Kidney epithelial cell (primary cell): ENCODE data around the gene FCSK. TPM values are rescaled to one million over a fixed set of nuclear protein-coding genes. Genes with fewer than 3 reads are reported as not detected.

Source experiments
- DNase-seq: peaks from one replicate; pipeline ENCODE4 v3.0.0-alpha.2; 2010; ENCODE audit warnings: low read depth
- H3K27me3 ChIP-seq: 2 replicates; pipeline ENCODE4 v1.6.0; 2011; ENCODE audit warnings: low read length; ENCODE audit not compliant: control insufficient read depth, insufficient read depth
- H3K36me3 ChIP-seq: 2 replicates; pipeline ENCODE4 v1.5.1; 2011; ENCODE audit warnings: low read length; ENCODE audit not compliant: control insufficient read depth, insufficient read depth
- H3K4me3 ChIP-seq: 2 replicates; pipeline ENCODE4 v1.5.1; 2011; ENCODE audit warnings: low read depth, mild to moderate bottlenecking, control low read depth, low read length
- total RNA-seq: library from RNA; depleted of rRNA; stranded (reverse); fragments of >200 nt; gene quantifications from 2 replicates; pipeline ENCODE4 v1.2.3, GENCODE V29; 2015
- TF ChIP-seq, protein P1 (sequence below): IDR thresholded peaks from 2 replicates; pipeline ENCODE4 v1.5.1; 2011; ENCODE audit warnings: mild to moderate bottlenecking, moderate library complexity, low read length, control low read depth, inconsistent platforms; ENCODE audit not compliant: insufficient read depth, poor library complexity, severe bottlenecking

Gene FCSK
- total RNA-seq, 1 donor from 2014 or later, result 19.9 TPM

DNA sequence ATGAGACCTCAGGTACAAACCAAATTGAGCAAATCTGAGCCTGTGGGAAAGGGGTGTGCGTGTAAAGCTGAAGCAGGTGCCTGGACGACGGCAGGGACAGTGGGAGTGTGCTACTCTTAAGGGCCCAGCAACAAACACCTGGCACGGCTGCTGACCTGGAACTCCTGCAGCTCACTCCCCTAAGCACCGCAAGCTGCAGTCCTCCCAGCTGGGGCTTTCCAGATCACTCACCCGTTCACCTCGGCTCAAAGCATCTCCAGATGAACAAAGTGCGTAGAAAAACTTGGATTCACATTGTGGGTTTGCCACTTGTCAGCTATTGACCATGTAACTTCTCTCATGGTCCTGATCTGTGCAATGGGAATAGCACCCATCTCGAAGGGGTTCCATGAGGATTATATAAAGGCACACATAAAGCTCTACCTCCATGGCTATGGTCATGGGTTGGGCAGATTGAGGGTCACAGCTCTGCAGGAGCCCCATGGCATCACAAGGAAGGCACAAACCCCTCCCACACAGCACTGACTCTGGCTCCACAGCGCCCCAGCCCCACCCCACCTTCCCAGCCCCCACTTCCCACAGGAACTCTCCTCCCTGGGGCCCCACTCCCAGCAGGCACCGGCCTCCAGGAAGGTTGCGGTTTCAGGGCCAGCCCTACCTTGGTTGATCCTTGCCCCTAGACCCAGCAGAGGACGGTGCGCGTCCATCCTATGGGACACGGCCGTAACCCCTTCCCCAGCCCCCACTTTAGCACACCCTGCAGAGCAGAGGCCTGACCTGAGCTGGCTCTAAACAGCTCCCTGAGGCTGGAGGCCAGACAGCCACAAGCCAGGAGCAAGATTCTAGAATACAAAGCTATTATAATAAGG lies 37.4 kb upstream of the FCSK start:
- H3K27me3 ChIP-seq, result no peaks in the 10 kb centered on the region
- H3K36me3 ChIP-seq, result peaks cover 2% of the 10 kb centered on the region
- TF ChIP-seq, protein P1, sequence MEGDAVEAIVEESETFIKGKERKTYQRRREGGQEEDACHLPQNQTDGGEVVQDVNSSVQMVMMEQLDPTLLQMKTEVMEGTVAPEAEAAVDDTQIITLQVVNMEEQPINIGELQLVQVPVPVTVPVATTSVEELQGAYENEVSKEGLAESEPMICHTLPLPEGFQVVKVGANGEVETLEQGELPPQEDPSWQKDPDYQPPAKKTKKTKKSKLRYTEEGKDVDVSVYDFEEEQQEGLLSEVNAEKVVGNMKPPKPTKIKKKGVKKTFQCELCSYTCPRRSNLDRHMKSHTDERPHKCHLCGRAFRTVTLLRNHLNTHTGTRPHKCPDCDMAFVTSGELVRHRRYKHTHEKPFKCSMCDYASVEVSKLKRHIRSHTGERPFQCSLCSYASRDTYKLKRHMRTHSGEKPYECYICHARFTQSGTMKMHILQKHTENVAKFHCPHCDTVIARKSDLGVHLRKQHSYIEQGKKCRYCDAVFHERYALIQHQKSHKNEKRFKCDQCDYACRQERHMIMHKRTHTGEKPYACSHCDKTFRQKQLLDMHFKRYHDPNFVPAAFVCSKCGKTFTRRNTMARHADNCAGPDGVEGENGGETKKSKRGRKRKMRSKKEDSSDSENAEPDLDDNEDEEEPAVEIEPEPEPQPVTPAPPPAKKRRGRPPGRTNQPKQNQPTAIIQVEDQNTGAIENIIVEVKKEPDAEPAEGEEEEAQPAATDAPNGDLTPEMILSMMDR, result no peak
- no peak for DNase-seq
- H3K4me3 ChIP-seq, result no peak overlapping the region

DNA sequence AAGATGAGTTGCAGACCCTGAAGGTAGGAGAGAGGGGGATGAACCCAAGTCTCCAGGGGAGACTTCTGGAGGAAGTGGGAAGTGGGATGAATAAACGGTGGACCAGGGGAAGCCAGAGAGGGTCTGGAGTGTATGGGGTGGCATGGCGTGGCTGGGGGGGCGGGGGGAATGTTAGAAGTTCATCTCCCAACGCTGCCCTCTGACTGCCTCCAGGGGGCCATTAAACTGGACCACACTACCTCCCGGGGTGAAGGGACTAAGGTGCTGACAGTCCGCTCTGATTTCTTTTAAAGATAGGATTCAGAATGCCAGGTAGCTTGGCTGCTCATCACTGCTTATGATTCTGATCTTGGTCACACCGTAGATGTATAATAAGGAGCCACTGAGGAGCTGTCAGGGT lies 36.7 kb upstream of the FCSK start:
- Histone ChIP-seq H3K36me3 (peaks cover 2% of the 10 kb centered on the region), H3K4me3 (no peak overlapping the region), H3K27me3 (no peaks in the 10 kb centered on the region)
- TF ChIP-seq, protein P1, result no peak
- no peak for DNase-seq

DNA sequence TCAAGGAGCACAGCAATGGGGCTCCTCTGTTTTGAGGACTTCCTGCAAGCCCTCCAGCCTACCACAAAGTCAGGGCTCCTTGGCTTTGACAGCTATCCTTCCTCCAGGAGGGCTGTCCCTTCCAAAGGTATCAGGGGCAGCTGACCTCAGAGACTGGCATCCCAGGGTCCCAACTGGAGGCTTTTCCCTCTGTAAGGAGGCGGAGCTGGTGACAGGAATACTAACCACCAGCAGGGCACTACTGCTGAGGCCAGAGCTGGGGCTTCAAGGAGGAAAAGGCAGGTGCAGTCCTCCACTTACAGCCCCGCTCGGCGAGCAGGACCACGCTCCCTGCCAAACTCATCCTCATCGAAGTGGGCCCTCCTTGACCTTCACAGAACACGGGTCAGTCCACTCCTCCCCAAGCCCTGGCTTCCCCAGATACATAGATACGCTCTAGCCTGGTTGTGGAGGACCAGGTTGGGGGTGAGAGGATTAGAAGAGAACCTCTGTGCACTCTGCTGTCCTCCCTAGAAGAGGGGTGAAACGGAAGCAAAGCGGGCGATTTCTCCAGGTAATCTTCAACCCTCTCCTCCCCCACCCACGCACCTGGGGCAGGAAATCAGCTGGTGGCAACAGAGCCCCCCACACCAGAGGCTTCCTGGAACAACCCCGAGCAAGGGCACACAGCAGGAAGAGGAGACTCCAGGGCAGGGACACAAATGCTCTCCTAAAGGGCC lies 36.0 kb upstream of the FCSK start:
- H3K36me3 ChIP-seq, result peaks cover 2% of the 10 kb centered on the region
- TF ChIP-seq, protein P1, result no peak
- DNase-seq, result no peak
- no peaks in the 10 kb centered on the region for H3K27me3 ChIP-seq
- H3K4me3 ChIP-seq, result no peak overlapping the region

DNA sequence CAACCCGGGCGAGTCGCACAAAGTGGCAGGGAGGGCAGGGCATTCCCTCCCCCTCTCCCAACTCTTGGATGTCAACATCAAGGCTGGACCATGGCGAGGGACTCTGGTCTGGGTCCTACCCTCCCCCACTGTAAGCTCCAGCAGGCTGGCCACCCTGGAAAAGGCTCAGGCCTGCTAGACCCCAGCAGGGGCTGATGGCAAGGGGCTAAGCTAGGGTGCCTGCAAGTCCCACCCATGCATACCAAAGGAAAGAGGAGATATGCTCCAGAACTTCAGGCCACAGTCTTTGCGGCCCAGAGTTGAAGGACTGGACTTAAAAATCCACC lies 35.4 kb upstream of the FCSK start:
- no peaks in the 10 kb centered on the region for H3K27me3 ChIP-seq
- H3K36me3 ChIP-seq, result peaks cover 2% of the 10 kb centered on the region
- no peak overlapping the region for H3K4me3 ChIP-seq
- TF ChIP-seq, protein P1, result no peak
- no peak for DNase-seq

DNA sequence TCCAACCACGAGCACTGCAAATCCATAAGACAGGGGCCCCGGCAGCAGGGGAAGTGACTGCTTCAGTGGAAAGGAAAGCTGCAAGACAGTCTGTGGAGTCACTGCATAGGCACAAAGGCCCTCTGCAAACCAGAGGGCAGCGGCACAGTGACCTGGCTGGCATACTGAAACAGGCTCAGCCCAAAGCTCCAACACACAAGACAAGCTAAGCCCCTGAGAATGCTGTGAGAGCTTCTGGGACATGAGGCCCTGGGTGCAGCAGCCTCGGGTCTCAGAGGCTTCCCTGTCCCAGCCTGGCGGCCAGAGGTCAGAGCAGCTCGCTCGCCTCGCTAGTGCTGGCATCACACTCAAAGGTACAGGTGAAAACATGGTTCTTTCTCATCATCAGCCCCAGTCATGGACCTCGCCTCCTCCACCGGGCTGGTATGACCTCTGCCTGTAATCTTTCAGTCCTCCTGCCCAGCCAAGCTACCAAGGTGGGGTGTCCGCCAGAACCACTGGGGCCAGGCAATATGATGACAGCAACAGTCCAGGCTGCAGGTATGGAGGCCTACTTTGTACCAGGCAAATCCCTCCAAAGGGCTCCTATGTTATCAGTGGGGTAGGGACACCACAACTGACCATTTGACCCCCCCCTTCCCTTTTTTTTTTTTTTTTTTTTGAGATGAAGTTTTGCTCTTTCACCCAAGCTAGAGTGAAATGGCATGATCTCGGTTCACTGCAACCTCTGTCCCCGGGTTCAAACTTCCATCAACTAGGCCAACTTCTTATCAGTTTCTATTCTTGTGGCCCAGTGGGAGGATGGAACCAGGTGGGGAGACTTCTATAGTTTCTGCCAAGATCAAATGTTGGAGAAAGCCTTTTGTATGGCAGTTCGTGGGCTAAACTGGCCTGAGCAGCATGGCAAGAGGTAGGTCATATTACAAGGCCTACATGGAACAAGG lies 34.7 kb upstream of the FCSK start:
- TF ChIP-seq, protein P1, result no peak
- Histone ChIP-seq H3K27me3 (no peaks in the 10 kb centered on the region), H3K36me3 (peaks cover 2% of the 10 kb centered on the region), H3K4me3 (no peak overlapping the region)
- no peak for DNase-seq
